Left lung (tissue), 10 donors: ENCODE data around the gene PAM. TPM values are rescaled to one million over a fixed set of nuclear protein-coding genes. Genes with fewer than 3 reads are reported as not detected.

Experiments used
- ATAC-seq: fragments of 200-7000 bp; cut with Tn5 transposase; one replicate; pipeline ENCODE4 v1.9.1; 2020; ENCODE audit warnings: moderate library complexity
- DNase-seq, 4 donors: peaks; one replicate each; pipeline ENCODE4 v3.0.0-alpha.2; 2013 to 2020
- H3K27ac ChIP-seq, 2 donors: fragments of 200-600 bp; sonication (generic) in 1 of 2; one replicate each; pipeline versions ENCODE4 v1.5.0 to v1.8.0; 2020 to 2021
- H3K27me3 ChIP-seq, 2 donors: fragments of 200-600 bp; sonication (generic) in 1 of 2; one replicate each; pipeline versions ENCODE4 v1.5.0 to v1.8.0; 2020 to 2021
- H3K36me3 ChIP-seq, 2 donors: fragments of 200-600 bp; sonication (generic) in 1 of 2; one replicate each; pipeline versions ENCODE4 v1.5.0 to v1.8.0; 2020 to 2021
- H3K4me1 ChIP-seq, 2 donors: fragments of 200-600 bp; one replicate each; pipeline ENCODE4 v1.8.0; 2021
- H3K4me3 ChIP-seq, 2 donors: fragments of 200-600 bp; sonication (generic) in 1 of 2; one replicate each; pipeline versions ENCODE4 v1.5.0 to v1.8.0; 2020 to 2021; ENCODE audit warnings: mild to moderate bottlenecking in 1 of 2
- H3K9me3 ChIP-seq, 2 donors: fragments of 200-600 bp; sonication (generic) in 1 of 2; one replicate each; pipeline versions ENCODE4 v1.5.0 to v1.8.0; 2020 to 2021
- intact Hi-C, 2 donors: fragments of 100-400 bp; cut with DNase I; formaldehyde crosslinking; loops; one replicate each; pipeline versions ENCODE4 v1.11.2 to v1.14.2; 2022
- polyA plus RNA-seq, 6 donors: library from polyadenylated mRNA; unstranded; fragments of 120-200 nt; gene quantifications; one replicate each; pipeline ENCODE4 v1.2.1, GENCODE V29; 2013; ENCODE audit not compliant: insufficient read length in 6 of 6
- total RNA-seq, 2 donors: library from RNA; stranded (reverse); fragmentation: NEBNext Ultra II Directional; extraction: Animal tissue kit (Norgen Biotek cat#: 25700); gene quantifications; one replicate each; pipeline ENCODE4 v1.2.1, GENCODE V29; 2021
- TF ChIP-seq, protein P1 (sequence below), 2 donors: fragments of 200-600 bp; sonication (generic) in 1 of 2; IDR thresholded peaks; one replicate each; pipeline versions ENCODE4 v1.5.0 to v1.8.0; 2021; ENCODE audit warnings: antibody characterized with exemption in 2 of 2
- donor health status: DM: no; HTN: yes; CAD: no.
- donor health status: DM: no; HTN: no; CAD: no.

The PAM gene
- total and polyA plus RNA-seq, 8 donors = 93.3 to 427 (median 145) TPM

DNA sequence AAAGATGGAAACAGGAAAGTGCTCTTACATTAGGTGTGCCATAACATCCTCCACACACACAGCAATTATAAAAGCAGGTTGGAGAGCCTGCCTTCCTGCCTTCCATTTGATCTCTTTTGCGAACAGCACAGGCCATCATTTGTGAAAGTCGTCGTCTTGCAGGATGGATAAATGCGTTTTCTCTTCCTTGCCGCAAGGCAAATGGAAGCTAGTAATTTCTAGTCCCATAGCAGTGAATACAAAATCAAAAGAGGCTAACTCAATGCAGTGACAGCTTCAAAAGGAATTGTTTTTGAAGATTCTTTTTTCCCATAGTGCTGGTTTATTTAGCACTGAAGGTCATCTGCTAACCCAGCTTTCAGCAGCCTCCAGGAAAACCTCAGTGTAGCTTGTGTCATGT, 186.0 kb downstream of the PAM start:
- no peak overlapping the region for H3K4me3 ChIP-seq
- TF ChIP-seq, protein P1, sequence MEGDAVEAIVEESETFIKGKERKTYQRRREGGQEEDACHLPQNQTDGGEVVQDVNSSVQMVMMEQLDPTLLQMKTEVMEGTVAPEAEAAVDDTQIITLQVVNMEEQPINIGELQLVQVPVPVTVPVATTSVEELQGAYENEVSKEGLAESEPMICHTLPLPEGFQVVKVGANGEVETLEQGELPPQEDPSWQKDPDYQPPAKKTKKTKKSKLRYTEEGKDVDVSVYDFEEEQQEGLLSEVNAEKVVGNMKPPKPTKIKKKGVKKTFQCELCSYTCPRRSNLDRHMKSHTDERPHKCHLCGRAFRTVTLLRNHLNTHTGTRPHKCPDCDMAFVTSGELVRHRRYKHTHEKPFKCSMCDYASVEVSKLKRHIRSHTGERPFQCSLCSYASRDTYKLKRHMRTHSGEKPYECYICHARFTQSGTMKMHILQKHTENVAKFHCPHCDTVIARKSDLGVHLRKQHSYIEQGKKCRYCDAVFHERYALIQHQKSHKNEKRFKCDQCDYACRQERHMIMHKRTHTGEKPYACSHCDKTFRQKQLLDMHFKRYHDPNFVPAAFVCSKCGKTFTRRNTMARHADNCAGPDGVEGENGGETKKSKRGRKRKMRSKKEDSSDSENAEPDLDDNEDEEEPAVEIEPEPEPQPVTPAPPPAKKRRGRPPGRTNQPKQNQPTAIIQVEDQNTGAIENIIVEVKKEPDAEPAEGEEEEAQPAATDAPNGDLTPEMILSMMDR (IDR thresholded peaks at IDR 0.05) = no peak
- no peak for DNase-seq
- no peaks in the 10 kb centered on the region for H3K4me1 ChIP-seq
- peaks cover 0 to 4% of the 10 kb centered on the region in 2 donors for H3K36me3 ChIP-seq
- H3K27me3 ChIP-seq = no peaks in the 10 kb centered on the region
- no peak for ATAC-seq
- no peaks in the 10 kb centered on the region for H3K9me3 ChIP-seq
- intact Hi-C loops = no loop called here
- no peak overlapping the region for H3K27ac ChIP-seq

DNA sequence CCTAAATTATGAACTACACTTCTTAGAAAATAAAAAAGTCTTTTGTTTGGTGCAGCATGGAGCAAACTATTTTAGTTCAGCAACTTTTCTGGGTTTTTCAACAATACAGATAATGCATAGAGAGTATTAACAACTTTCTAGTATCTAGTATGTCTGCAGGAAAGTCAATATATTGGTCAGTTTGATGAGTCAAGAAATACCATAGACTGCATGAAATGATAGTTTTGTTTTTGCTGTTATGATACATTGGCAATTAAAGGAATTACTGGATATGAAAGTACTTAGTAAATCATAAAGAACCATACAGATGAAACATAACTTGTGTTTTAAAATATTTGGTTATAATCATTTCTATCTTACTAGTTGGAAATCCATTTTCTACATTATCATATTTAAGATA, 191.3 kb downstream of the PAM start:
- intact Hi-C loops = no loop called here
- ATAC-seq = no peak

DNA sequence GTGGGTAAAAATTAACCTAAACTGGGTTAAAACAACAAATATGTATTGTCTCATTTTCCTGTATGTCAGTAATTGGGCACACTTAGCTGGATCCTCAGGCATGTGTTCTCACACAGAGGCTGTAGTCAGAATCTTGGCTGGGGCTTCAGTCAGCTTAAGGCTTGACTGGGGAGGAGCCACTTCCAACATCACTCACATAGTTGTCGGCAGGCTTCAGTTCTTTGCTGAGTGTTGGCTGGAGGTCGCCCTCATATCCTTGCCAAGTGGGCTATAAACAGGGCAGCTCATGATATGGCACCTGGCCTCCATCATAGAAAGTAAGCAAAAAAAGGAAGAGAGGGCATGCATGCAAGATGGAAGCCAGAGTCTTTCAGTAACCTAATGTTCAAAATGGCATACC, 191.9 kb downstream of the PAM start:
- H3K4me3 ChIP-seq = no peak overlapping the region
- no peak for DNase-seq

More for the DNA sequence above, 191.3 kb downstream of the PAM start:
- Histone ChIP-seq H3K36me3 (peaks cover 0 to 10% of the 10 kb centered on the region in 2 donors), H3K4me3 (no peak overlapping the region), H3K27me3 (no peaks in the 10 kb centered on the region), H3K4me1 (no peaks in the 10 kb centered on the region), H3K27ac (no peak overlapping the region), H3K9me3 (no peaks in the 10 kb centered on the region)
- TF ChIP-seq, protein P1 (IDR thresholded peaks at IDR 0.05) = no peak
- DNase-seq = no peak

DNA sequence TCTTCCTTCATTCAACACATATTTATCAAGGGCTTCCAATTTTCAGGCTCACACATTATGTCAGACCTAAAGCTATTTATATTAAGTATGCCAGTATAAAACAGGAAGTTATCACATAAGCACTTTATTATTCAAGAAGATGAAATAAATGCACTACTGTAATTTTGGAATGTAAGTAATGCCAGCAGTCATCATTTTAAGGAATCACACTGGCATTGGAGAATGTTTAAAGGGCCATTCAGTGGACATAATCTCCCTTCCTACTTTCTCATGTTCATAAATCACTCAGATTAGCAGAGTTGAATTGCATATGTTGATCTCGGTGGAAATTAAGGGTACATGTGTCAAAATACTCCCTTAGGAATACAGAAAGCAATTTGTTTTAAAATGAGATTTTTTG, 200.4 kb downstream of the PAM start:
- ATAC-seq = no peak
- no peak for DNase-seq
- intact Hi-C loops = no loop called here

More for the DNA sequence above, 191.9 kb downstream of the PAM start:
- ATAC-seq = no peak
- intact Hi-C loops = no loop called here
- Histone ChIP-seq H3K27ac (no peak overlapping the region), H3K4me1 (no peaks in the 10 kb centered on the region), H3K9me3 (no peaks in the 10 kb centered on the region), H3K27me3 (no peaks in the 10 kb centered on the region), H3K36me3 (peaks cover 0 to 16% of the 10 kb centered on the region in 2 donors)
- TF ChIP-seq, protein P1 (IDR thresholded peaks at IDR 0.05) = no peak

DNA sequence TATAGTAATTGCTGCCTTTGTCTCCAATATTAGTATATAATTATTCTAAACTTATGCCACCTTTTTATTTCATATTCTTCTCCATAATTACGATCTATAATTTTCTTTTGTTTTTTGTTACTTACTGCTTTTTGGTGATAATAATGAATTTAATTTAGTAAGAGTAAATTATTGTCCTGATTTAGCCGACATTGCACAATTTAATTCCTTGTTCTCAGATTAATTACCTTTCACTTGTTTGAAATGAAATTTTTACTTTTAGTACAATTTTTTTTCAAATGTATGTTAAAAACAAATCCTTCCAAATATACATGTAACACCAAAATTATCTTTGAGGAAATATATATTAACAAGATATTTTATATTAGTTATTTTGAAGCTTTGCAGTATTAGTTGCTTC, 201.5 kb downstream of the PAM start:
- Histone ChIP-seq H3K4me1 (peaks cover 0 to 6% of the 10 kb centered on the region in 2 donors), H3K9me3 (no peaks in the 10 kb centered on the region), H3K36me3 (peaks cover 0 to 9% of the 10 kb centered on the region in 2 donors), H3K27me3 (no peaks in the 10 kb centered on the region), H3K4me3 (no peak overlapping the region), H3K27ac (no peak overlapping the region)
- TF ChIP-seq, protein P1 (IDR thresholded peaks at IDR 0.05) = no peak
- intact Hi-C loops = no loop called here
- DNase-seq = no peak
- no peak for ATAC-seq

More for the DNA sequence above, 200.4 kb downstream of the PAM start:
- Histone ChIP-seq H3K9me3 (no peaks in the 10 kb centered on the region), H3K4me3 (no peak overlapping the region), H3K4me1 (peaks cover 0 to 6% of the 10 kb centered on the region in 2 donors), H3K36me3 (peaks cover 0 to 20% of the 10 kb centered on the region in 2 donors), H3K27me3 (no peaks in the 10 kb centered on the region), H3K27ac (no peak overlapping the region)
- TF ChIP-seq, protein P1 (IDR thresholded peaks at IDR 0.05) = no peak
